Cardiac fibroblast (primary cell): ENCODE data around the gene PAIP2.

Experiments used
- DNase-seq, 2 donors: peaks; one replicate each; pipeline versions ENCODE4 v3.0.0 to v3.0.0-alpha.2; 2010; ENCODE audit warnings: low read depth in 2 of 2
- H3K4me3 ChIP-seq, 2 donors: replicated peaks in 1 of 2; 1 replicate in 1 of 2; 2 replicates in 1 of 2; pipeline ENCODE4 v1.5.1; 2011; ENCODE audit warnings: low read depth in 2 of 2, low read length in 2 of 2, mild to moderate bottlenecking in 2 of 2, moderate library complexity in 1 of 2
- TF ChIP-seq, protein P1 (sequence below): IDR thresholded peaks from one replicate; pipeline ENCODE4 v1.5.1; 2011; ENCODE audit warnings: low read depth, mild to moderate bottlenecking, low read length, inconsistent platforms

PAIP2 gene

GRCh38 chr5:139410993-139411828, 69.6 kb downstream of the PAIP2 start:
- TF ChIP-seq, protein P1, sequence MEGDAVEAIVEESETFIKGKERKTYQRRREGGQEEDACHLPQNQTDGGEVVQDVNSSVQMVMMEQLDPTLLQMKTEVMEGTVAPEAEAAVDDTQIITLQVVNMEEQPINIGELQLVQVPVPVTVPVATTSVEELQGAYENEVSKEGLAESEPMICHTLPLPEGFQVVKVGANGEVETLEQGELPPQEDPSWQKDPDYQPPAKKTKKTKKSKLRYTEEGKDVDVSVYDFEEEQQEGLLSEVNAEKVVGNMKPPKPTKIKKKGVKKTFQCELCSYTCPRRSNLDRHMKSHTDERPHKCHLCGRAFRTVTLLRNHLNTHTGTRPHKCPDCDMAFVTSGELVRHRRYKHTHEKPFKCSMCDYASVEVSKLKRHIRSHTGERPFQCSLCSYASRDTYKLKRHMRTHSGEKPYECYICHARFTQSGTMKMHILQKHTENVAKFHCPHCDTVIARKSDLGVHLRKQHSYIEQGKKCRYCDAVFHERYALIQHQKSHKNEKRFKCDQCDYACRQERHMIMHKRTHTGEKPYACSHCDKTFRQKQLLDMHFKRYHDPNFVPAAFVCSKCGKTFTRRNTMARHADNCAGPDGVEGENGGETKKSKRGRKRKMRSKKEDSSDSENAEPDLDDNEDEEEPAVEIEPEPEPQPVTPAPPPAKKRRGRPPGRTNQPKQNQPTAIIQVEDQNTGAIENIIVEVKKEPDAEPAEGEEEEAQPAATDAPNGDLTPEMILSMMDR = no peak
- no peak overlapping the region for H3K4me3 ChIP-seq
- DNase-seq = no peak

GRCh38 chr5:139413153-139413552, 71.5 kb downstream of the PAIP2 start:
- TF ChIP-seq, protein P1 = no peak
- no peak for DNase-seq
- H3K4me3 ChIP-seq = no peak overlapping the region

GRCh38 chr5:139413963-139414362, 72.3 kb downstream of the PAIP2 start:
- no peak overlapping the region for H3K4me3 ChIP-seq
- TF ChIP-seq, protein P1 = no peak
- DNase-seq = no peak

DNA sequence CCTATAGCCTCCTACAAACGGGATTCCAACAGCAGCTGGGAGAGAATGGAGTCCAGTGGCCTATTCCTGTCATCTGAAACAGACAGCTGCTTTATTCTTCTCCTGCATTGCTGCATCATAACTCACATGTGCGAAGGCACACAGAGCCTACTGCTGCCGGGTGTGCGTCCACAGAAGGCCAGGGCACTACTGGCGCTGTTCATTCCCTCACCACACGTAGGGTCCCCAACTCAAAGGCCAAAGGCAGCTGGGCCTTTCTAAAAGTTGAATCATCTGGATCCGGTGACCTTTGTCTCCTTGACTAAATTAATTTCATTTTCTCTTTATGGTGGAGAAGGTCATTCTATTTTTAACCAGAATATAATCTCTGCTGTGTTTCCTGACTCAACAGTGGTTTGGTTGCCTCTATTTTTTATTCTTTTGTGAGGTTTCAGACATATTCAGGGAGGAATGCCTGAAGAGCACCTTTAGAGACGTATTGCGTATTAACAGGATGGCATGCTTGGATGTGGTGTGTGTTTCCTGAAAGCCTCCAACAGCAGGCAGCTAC, 73.0 kb downstream of the PAIP2 start:
- TF ChIP-seq, protein P1 = no peak
- no peak overlapping the region for H3K4me3 ChIP-seq
- no peak for DNase-seq

DNA sequence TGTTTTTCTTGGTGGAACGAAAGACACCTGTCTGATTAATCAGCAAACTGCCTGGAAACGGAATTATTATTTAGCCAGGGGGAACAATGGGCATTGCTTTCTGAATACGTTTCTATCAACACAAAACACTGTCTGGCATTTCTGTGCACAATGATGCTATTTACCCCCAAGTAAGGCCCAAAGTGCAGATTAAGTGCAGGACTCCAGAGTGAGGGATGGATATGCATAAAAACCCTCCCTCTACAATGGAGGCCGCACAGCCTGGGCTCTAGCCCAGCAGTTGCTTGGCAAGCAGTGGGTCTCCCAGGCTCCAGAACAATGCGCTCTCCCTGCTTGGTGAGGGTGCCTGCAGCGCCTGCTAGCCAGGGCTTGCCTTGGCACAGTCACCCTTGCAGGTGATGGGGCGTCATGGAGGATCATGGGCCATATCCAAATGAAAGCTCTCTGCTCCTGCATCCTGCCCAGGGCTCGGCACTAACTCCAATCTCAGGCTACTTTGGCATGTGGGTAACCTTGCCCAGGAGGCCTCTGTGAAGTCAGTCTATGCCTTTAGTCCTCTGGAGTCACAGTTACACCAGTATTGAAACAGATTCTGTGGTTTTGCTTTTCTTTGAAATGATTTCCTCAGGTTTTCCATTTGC, 73.7 kb downstream of the PAIP2 start:
- TF ChIP-seq, protein P1 = no peak
- no peak overlapping the region for H3K4me3 ChIP-seq
- DNase-seq = no peak

GRCh38 chr5:139415869-139416268, 74.2 kb downstream of the PAIP2 start:
- TF ChIP-seq, protein P1 = no peak
- H3K4me3 ChIP-seq = no peak overlapping the region
- DNase-seq = no peak
